HG02885 (cell line): Measurements from ENCODE around the gene ARID1B.

ENCODE experiments used
- ATAC-seq: cut with Tn5 transposase; IDR thresholded peaks from one replicate; pipeline ENCODE4 v1.9.1; 2021; ENCODE audit warnings: mild to moderate bottlenecking; ENCODE audit not compliant: unreplicated experiment, poor library complexity

ARID1B gene

DNA sequence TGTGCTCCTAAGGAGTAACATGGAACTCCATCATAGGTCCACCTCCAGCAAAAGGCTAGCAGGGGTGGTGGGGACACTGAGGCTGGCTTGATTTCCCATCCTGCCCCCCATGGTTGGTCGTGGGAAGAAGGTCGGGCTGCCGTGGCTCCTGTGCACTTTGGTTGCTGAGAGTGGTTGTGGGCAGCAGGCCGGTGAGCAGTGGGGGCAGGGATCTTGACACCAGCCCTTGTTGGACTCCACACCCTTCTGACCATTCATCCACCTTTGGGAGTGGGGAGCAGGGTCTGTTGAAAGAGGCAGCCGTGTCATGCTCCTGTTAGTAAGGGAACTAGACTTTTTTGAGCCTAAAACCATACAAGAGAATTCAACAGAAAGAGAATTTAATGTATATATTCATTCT is 175.2 kb downstream of the ARID1B start:
- no peak for ATAC-seq

DNA sequence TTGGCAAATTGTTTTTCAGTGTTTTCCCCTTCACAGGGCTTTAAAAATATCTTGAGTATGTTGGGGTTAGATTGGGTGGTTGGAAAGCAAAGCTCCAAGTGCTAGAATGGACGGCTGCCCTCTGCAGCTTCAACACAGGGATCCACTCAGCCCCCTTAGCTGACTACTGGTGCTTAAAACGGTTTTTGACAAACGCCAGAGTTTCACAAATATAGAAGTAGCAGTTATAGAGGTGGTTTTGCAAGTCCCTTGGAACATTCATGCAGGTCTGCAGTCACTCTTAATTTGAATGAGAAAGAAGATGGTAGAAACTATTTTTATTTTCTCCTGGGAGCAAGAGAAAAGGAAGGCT is 175.9 kb downstream of the ARID1B start:
- ATAC-seq, result no peak

DNA sequence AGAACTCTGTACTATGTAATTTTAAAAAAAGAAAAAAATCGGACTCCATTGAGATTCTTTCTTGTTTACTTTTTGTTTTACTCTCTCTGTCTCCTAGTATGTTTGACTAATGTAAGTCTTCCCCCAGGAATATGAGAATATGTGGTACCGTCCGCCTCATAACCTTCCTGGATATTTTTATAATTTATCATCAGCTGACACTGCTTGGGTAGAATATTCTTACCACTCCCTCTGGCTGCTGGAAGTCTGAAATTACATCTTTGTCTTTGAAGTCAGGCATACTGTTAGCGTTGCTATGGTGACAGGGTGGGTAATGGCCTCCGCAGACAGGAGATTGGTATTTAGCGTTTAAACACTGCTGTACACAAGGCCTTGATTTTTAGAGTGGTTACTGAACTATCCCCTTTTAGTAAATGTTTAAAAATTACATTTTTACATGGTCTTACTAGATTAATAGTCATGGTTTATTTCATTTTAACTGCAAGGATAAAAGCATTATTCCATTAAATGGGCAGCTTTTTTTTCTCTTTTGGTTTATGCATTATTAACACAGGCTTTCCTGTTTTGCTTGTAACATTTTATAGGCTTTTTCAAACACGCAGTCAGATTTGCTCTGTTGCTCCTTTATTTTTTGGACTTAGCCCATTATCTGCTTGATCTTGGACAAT is 176.4 kb downstream of the ARID1B start:
- peak; percentile 58 for ATAC-seq

DNA sequence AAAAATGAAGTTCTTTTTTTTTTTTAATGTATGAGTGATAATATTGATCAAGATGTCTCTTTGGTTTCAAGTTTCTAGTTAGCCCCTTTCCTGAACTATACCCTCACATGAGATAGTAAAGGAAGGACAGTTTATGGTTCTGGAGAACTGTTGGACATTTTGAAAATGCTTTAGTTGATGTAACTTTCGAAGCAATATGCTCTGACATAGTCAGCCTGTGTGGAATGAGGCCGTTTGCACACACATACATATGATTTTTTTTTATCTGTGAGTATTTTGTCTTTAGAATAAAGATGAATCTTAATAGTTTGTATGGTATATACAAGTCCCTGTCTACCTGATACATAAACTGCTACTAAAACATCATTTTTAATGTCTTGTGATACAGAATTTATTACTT is 177.0 kb downstream of the ARID1B start:
- ATAC-seq, result no peak

DNA sequence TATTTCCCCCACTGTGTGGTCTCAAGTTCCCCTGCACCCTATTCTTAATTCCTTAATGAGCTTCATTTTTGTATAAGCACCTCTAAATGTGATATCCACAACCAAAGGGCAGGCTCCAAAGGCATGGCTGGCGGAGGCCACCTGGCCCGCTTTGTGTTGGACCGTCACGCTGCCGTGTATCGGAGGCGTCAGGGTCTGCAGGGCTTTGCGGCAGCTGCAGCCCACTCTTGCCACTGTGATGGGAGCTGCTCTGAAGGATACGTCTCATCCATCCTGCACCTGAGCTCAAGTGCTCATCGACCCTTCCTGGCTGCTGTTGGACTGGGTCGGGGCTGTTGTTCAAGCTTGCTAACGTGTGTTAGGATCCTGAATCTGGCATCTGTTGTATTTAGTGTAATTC is 177.6 kb downstream of the ARID1B start:
- no peak for ATAC-seq

DNA sequence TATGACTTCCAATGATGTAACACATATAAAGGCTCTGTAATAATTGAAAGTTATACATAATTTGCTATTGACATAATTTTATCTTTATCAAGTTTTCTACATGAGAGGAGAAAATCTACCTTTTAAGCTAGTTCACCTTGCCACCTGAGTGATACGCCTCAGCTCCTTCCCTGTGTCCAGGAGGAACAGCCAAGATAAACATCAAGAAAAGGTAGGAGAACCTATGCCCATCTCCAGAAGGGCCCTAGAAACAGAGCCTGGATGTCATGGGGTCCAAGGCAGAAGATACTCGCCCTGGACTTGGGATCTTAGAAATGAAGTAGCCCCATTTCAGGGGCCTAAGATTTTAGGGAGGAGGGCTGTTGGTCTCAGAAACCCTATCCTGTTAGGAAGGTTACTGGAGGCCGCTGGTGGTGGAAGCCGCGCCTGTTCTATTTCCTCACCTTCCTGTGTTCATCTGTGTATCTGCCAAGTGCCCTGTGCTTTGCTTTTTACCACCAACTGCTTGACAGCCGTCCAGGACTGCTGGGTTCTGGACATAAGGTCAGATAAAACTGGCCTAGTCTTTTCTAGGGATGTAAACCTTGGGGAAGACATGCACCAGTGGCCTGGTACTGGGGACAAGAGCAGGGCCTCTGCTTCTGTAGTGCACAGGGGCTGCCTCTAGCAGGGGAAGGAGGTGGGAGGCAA is 178.5 kb downstream of the ARID1B start:
- no peak for ATAC-seq

DNA sequence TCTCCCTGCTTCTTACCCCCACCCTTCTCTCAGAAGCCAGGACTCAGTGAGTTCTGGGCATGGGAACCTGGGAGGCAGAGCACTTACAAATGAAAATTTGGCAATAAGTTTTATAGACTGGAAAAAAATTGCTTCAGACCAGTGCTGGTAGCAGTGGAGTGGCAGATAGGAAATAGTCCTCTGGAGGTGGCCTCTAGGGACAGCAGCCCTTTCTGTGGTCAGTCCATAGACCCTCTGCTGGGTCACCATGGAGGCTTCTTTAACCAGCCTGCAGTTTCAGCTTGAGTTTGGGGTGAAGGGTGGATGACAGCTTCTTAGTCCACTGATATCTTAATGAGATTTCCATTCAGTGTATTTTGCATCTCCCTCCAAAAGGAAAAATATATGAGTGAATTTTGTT is 179.1 kb downstream of the ARID1B start:
- ATAC-seq, result no peak

DNA sequence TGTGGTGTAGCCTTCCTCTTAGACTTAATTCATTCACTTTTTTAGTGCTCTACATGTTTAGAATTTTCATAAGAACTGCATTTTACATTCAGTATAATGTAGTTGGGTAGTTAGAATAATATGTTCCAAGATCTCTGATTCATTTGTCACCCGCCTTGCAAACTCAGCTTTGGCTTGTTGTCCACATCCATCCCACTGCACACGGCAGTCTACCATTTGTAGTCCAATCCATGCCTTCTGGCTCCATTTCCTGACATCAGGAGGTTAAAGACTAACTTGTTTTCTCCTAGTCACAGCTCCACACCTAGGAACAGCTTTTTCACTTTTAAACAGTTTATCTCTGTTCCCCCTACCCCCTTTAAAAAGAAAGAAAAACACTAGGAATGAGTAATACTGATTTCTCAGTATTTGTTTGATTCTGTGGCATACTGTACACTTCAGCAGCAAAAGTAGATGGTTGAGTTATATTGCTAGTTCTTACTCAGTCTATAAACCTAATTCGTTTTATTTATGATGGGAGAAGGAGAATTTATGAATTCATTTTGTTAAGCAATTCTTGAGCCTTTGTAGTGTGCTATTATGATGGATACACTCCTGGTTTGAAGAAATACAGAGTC is 180.9 kb downstream of the ARID1B start:
- peak; percentile 71 for ATAC-seq

DNA sequence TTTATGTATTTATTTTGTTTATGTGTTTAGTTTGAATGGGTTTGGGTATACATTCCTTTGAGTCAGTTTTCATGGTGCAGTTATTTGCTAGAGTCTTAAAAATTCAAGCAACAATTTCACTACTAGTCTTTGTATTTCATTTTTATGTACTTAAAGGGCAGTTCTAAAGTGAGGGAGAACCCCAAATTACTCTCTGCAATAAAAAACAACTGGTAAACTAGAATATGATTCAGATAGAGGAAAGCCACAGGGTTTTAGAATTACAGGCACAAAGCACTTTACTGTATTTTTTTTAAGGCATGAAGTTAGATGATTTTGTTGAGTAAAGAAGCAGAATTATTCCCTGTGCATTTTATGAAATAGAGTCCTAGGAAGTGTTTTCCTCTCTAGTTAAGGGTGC is 183.3 kb downstream of the ARID1B start:
- no peak for ATAC-seq

DNA sequence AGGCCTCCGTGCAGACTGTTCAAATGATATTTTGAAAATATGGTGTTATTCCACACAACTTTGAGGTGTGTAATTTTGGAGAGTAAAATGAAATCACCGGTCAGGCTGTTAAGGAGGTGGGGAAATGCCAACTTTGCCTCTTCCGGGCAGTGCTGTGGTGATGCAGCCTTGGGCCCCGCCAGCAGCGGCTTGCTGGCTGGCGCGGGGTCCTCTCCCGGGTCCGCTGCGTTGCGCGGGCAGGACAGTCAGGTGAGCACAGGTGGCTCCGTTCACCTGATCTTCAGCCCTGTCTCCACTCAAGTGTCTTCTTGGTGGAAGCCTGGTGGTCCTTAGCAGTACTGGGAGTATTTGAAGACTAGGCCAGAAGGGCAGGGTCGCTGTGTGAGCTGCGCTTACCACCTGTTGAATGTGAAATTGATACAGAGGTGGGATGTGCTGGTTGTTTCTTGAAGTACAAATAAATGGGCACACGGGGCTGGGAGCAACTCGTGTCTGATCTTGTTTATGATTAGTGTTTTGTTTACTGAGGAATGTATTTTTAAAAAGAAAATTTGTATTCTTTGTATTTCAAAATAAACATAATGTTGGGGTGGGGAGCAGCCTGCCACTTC is 184.2 kb downstream of the ARID1B start:
- ATAC-seq, result no peak

DNA sequence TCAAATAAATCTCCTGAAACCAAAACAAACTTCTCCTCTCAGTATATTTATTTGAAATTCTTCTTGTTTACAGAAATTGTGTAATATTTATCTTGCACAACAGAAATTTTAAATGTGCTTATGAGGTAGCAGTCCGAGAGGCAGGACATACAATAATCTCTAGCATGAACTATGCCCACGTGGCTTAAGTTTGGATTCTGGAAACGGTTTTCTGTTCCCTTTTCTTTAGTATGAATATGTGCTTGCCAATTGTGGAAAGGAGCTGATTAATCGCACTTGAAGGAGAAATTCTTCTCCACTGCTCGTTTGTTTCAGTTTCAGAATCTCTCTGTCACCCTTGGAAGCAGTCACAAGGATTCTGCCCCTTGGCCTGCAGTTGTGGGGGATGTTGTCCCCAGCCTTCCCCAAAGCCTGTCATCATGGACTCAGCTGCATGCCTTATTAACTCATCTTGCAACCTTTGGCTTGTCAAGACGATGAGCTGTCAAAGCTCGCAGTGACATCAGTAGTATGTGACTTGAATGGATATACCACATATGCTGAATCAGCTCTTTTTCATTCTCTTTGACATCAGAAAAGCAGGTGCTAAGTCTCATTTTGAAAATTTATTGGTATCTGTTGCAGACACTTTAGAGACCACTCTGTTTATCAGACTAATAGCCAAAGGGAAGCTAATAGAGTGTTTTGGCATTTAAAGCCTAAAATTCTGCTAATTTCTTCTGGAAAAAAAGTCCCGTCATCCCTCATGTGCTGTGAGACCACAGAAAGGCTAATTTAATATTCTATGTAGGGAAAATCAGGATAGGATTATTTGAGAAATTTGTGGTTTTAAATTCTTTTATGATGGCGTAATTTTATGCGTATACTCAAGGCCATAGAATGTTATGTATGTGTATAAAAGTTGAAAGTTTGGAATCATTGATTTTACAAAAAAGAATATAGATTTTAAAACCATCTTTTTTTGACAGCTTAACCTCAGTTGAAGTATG is 186.8 kb downstream of the ARID1B start:
- ATAC-seq, result peak; percentile 79

DNA sequence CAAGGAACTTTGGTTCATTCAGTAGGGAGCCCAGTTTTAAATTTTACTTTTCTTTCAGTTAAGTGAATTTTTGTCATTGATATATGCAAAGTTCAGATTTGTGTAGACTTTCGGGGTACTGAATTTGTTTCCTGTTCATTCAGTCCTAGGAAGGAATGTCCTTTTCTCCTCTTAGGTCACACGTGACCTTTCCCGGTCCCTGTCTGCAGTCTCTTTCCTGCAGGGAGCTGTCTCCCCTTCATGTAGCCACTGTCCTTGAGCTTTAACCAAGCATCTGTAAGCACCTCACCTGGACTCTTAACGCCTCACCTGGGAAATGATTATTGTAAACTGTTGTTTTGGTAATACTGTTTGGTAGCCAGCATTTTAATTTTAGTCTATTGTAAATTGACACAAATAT is 190.7 kb downstream of the ARID1B start:
- no peak for ATAC-seq

DNA sequence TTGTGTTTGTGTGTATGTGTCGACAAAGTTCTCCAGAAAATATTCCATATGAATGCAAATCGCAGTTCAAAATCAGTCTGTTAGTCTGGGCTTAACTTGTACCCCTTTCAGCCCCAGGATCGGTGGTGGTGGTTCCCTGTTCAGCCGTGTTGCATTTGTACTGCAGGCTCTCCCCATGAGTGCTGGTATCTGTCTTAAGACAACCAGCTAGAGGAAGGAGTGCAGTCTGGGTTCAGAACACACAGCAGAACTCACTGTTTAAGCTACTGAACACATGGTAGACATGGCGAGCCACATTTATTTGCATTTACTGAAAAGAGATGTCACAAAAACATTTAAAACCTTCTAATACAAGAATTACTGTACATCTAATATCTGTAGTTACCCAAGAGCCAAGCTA is 192.1 kb downstream of the ARID1B start:
- no peak for ATAC-seq

DNA sequence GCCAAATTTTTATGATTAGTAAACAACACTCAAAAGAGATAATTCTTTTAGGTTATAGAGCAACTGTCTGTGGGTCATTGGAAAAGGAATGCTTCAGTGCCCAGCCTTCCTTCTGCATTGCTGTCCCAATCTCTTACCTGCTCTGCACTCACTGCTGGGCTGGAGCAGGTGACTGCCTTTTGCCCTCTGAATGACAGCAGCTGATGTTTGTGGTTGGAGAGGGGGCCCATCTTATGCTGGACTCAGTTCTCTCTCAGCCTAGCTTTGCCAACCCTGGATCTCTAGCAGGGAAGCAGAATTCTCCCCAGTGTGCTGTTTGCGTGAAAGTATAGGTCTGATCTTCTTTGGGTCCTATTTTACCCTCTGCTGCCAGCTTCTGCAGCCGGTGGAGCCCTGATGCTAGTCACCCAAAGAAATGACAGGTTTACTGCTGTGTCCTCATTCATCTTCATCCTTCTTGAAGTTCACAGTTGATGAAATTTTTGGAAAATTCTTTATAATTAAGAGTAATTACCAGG is 193.5 kb downstream of the ARID1B start:
- no peak for ATAC-seq

DNA sequence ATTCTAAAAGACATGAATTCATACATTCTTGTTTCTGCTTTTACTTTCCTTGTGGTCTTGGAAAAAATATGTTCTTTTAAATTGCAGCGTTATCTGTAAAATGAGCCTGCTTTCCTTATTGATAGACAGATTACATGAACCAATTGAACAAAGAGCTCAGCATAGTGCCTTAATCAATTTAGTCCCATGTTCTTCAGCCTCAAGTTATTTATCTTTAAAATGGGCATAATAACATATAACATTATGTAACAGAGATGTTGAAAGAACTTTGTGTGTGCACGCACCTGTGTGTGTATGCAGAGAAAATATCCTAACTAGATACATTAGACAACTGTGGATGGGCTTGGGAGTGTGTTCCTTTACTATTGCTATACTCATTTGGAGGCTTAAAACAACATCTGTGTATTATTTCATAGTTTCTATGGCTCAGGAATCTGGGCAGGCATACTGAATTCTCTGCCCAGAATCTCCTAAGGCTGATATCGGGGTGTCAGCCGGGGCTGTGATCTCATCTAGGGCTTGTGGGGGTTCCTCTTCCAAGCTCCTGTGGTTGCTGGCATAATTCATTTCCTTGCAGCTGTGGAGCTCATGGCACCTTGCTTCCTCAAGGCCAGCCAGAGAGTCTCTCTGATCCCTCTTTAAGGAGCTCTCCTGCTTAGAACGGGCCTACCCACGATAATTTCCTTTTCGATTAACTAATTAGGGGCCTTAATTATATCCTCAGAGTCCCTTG is 194.1 kb downstream of the ARID1B start:
- no peak for ATAC-seq

DNA sequence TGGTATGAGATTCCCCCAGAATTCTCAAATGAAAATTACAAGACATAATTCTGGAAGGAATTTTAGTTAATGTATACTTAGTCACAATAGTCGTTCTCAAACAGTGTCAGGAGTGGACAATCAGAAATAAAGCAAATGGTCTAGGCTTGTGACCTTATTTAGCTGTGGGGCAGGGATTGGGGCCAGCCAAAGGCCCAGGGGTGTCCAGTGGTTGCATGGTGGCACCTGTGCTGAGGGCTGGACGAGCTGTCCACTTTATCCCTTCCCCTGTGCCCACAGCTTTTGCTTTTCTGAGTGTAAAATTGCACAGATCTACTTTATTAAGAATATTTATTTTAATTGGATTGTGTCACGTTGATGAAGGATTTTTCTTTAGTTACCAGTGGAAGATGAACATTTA is 195.0 kb downstream of the ARID1B start:
- no peak for ATAC-seq

DNA sequence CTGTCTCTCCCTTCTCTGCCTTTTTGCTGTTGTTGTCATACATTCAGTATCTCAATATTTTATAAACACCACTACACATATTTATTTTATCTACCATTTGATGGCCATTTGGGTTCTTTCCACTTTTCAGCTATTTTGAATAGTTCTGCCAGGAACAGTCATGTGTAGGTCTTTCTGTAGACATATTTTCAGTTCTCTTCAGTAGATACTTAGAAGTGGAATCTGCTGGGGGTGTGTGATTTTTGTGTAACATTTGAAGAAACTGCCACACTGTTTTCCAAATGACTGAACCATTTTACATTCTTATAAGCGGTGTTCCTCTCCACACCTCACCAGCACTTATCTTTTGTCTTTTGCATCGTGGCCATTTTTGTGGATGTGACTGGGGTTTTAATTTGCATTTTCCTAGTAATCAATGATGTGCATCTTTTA is 197.7 kb downstream of the ARID1B start:
- no peak for ATAC-seq

DNA sequence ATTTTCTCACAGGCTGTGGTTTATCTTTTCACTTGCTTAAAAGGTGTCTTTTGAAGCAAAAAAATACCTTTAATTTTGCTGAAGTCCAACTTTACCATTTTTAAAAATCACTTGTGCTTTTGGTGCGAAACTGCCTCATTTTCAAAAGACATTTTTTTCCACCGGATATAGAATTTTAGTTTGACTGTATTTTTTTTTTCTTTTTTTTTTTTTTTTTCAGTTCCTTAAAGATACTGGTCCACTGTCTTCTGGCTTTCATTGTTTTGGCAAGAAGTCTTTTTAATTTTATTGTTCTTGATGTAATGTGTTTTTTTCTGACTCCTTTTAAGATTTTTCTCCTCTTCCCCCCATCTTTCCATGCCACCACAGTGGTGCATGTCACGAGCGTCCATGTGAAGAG is 198.2 kb downstream of the ARID1B start:
- no peak for ATAC-seq
